ENCODE data around the gene CACNA1S. TPM values are rescaled to one million over a fixed set of nuclear protein-coding genes. Genes with fewer than 3 reads are reported as not detected.

Gene CACNA1S
- polyA plus RNA-seq, 2 donors = not detected

DNA sequence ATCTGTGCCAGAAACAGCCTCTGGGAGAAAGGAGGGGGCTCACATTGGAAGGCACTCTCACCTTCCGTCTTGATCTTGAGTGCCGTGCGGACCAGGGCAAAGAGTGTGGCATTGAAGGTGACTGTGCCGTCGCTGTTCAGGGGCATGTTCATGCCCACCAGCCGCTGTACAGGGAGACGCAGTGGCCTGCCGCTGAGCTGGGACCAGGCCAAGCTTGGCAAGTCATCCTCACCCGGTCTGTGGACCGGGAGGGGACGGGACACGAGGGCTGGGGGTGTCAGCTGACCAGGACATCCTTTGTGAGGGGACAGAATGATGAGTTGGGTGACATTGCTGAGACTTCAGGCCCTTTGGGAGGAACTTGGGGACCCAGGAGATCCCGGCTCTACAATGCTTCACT lies 63.7 kb downstream of the CACNA1S start:
- WGBS, 2 donors = 82% methylated on average over 13 of the region's 13 CpGs
- Histone ChIP-seq H3K9me3 (ENCODE audit: control insufficient read depth in 2 of 2, insufficient read depth in 1 of 2, low read depth in 1 of 2, low read length in 1 of 2) (no peaks in the 10 kb centered on the region), H3K27ac (ENCODE audit: low read depth in 2 of 2, low read length in 1 of 2) (no peak overlapping the region), H3K27me3 (ENCODE audit: control insufficient read depth in 1 of 2, insufficient read depth in 2 of 2, low read length in 2 of 2) (no peaks in the 10 kb centered on the region), H3K4me1 (ENCODE audit: control insufficient read depth in 2 of 2, insufficient read depth in 2 of 2, low read length in 1 of 2) (no peaks in the 10 kb centered on the region), H3K4me3 (ENCODE audit: low read depth in 1 of 2, low read length in 2 of 2) (no peak overlapping the region), H3K36me3 (ENCODE audit: control insufficient read depth in 2 of 2, insufficient read depth in 2 of 2, low read length in 1 of 2) (no peaks in the 10 kb centered on the region)

DNA sequence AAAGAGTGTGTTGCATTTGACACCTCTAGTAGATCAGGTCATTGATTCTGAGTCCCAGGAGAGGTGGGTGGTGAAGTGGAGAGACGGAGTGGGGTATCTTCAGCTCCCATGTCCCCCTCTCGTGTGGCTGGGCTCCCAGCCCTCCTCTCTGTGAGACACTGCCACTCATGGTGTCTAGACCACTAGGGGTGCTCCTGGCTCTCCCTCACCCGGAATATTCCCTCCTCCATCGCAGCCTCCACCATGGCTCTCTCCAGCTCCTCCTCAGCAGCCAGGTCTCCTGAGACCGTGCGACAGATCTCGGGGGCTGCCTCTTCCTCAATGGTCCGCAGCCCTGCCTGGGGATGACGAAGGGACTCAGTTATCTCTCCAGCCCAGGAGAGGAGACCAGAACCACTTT lies 68.1 kb downstream of the CACNA1S start:
- Histone ChIP-seq H3K4me1 (ENCODE audit: control insufficient read depth in 2 of 2, insufficient read depth in 2 of 2, low read length in 1 of 2) (no peaks in the 10 kb centered on the region), H3K36me3 (ENCODE audit: control insufficient read depth in 2 of 2, insufficient read depth in 2 of 2, low read length in 1 of 2) (no peaks in the 10 kb centered on the region), H3K9me3 (ENCODE audit: control insufficient read depth in 2 of 2, insufficient read depth in 1 of 2, low read depth in 1 of 2, low read length in 1 of 2) (no peaks in the 10 kb centered on the region), H3K27me3 (ENCODE audit: control insufficient read depth in 1 of 2, insufficient read depth in 2 of 2, low read length in 2 of 2) (no peaks in the 10 kb centered on the region), H3K4me3 (ENCODE audit: low read depth in 1 of 2, low read length in 2 of 2) (no peak overlapping the region), H3K27ac (ENCODE audit: low read depth in 2 of 2, low read length in 1 of 2) (no peak overlapping the region)
- 92 to 93% methylated on average over 9 of the region's 9 CpGs for WGBS, 2 donors

DNA sequence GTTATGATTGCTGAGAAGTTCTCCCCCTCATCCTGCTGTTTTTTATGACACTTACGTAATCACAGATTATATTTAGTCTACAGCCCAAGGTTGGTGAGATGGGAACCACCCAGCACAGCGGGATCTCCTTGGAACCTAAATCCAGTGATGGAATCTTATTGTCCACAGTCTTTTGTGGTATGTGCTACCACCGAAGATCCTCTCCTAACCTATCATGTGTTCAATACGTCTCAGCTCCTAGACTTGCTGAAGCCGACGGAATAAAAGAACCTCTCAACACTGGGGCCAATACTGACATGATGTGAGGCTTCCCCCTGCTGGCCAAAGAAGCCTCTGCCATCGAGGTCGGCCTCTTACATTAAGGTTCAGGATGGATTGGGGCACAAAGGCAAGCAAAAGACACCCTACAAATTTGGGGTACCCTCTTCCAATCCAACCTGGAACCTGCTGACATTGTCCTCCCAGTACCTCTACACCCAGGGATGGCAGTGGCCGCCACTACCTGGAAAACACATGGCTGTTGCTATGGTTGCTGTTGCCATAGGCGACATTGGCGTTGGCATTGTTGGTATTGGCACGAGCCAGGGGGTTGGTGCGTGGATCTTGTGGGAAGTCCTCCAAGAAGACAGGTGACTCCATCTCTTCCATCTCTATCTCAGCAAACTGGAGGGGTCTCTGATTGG lies 69.3 kb downstream of the CACNA1S start:
- Histone ChIP-seq H3K36me3 (ENCODE audit: control insufficient read depth in 2 of 2, insufficient read depth in 2 of 2, low read length in 1 of 2) (no peaks in the 10 kb centered on the region), H3K4me1 (ENCODE audit: control insufficient read depth in 2 of 2, insufficient read depth in 2 of 2, low read length in 1 of 2) (no peaks in the 10 kb centered on the region), H3K4me3 (ENCODE audit: low read depth in 1 of 2, low read length in 2 of 2) (no peak overlapping the region), H3K27ac (ENCODE audit: low read depth in 2 of 2, low read length in 1 of 2) (no peak overlapping the region), H3K9me3 (ENCODE audit: control insufficient read depth in 2 of 2, insufficient read depth in 1 of 2, low read depth in 1 of 2, low read length in 1 of 2) (no peaks in the 10 kb centered on the region), H3K27me3 (ENCODE audit: control insufficient read depth in 1 of 2, insufficient read depth in 2 of 2, low read length in 2 of 2) (no peaks in the 10 kb centered on the region)
- WGBS, 2 donors = 29 to 31% methylated on average over 13 of the region's 13 CpGs

DNA sequence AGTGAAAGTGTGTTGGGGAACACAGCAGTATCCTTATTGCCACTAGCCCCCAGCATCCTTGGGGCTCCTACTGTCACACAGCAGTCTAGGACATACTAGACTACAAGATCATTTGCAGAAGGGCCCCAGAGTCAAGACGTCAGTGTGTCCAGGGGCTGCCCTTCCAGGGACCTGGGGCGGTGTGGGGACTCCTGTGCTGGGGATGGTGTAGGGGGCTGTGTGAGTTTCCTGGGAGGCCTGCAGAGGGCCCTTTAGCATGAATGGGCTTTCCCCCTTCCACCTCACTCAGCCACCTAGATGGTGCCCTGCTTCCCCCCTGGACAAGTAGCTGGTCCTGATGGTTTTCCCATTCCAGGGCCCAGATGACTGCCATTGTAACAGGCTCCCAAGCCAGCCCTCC lies 71.2 kb downstream of the CACNA1S start:
- 90 to 97% methylated on average over 2 of the region's 2 CpGs for WGBS, 2 donors

DNA sequence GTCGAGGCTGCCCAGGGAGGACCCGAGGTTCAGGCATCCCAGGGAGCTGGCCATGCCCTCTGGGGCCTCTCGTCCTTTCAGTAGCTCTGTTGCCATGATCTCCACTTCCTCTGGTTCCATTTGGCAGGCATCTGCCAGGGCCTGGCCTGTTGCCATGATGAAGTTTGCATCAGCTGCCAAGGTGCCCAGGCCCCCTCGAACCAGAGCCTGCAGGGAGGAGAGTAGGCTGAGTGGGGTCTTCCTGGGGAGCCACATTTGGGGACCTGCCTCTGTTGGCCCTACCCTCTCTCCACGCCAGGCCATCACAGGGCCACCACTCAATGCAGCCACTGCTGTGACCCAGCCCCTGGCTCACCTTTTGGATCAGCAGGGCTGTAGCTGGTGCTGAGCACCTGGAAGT lies 72.3 kb downstream of the CACNA1S start:
- H3K4me1 ChIP-seq (ENCODE audit: control insufficient read depth in 2 of 2, insufficient read depth in 2 of 2, low read length in 1 of 2) = no peaks in the 10 kb centered on the region
- no peak overlapping the region for H3K27ac ChIP-seq (ENCODE audit: low read depth in 2 of 2, low read length in 1 of 2)
- 73 to 74% methylated on average over 5 of the region's 5 CpGs for WGBS, 2 donors
- no peak overlapping the region for H3K4me3 ChIP-seq (ENCODE audit: low read depth in 1 of 2, low read length in 2 of 2)
- H3K36me3 ChIP-seq (ENCODE audit: control insufficient read depth in 2 of 2, insufficient read depth in 2 of 2, low read length in 1 of 2) = no peaks in the 10 kb centered on the region
- no peaks in the 10 kb centered on the region for H3K9me3 ChIP-seq (ENCODE audit: control insufficient read depth in 2 of 2, insufficient read depth in 1 of 2, low read depth in 1 of 2, low read length in 1 of 2)
- H3K27me3 ChIP-seq (ENCODE audit: control insufficient read depth in 1 of 2, insufficient read depth in 2 of 2, low read length in 2 of 2) = no peaks in the 10 kb centered on the region

More for the DNA sequence above, 71.2 kb downstream of the CACNA1S start:
- no peak overlapping the region for H3K27ac ChIP-seq (ENCODE audit: low read depth in 2 of 2, low read length in 1 of 2)
- no peaks in the 10 kb centered on the region for H3K27me3 ChIP-seq (ENCODE audit: control insufficient read depth in 1 of 2, insufficient read depth in 2 of 2, low read length in 2 of 2)
- no peaks in the 10 kb centered on the region for H3K36me3 ChIP-seq (ENCODE audit: control insufficient read depth in 2 of 2, insufficient read depth in 2 of 2, low read length in 1 of 2)
- no peaks in the 10 kb centered on the region for H3K4me1 ChIP-seq (ENCODE audit: control insufficient read depth in 2 of 2, insufficient read depth in 2 of 2, low read length in 1 of 2)
- H3K9me3 ChIP-seq (ENCODE audit: control insufficient read depth in 2 of 2, insufficient read depth in 1 of 2, low read depth in 1 of 2, low read length in 1 of 2) = no peaks in the 10 kb centered on the region
- no peak overlapping the region for H3K4me3 ChIP-seq (ENCODE audit: low read depth in 1 of 2, low read length in 2 of 2)

DNA sequence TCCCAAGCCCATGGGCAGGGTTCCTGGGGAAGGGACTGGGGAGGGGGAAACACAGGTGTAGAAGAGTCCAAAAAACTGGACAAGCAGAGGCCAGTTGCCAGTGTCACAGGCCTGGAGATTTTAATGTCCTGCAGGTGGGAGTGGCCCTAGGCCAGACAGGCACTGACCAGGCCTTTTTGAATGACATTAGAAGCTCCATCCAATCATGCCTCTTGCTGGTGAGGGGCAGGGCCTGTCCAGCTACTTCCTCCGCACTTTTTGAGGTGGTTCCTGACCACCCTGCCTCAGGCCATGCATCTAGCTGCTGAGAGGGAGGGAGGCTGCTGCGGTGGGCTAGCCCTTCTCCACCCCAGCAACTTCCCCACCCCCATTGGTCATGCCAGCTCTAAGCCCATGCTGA lies 72.8 kb downstream of the CACNA1S start:
- Histone ChIP-seq H3K27ac (ENCODE audit: low read depth in 2 of 2, low read length in 1 of 2) (no peak overlapping the region), H3K9me3 (ENCODE audit: control insufficient read depth in 2 of 2, insufficient read depth in 1 of 2, low read depth in 1 of 2, low read length in 1 of 2) (no peaks in the 10 kb centered on the region), H3K4me3 (ENCODE audit: low read depth in 1 of 2, low read length in 2 of 2) (no peak overlapping the region), H3K4me1 (ENCODE audit: control insufficient read depth in 2 of 2, insufficient read depth in 2 of 2, low read length in 1 of 2) (no peaks in the 10 kb centered on the region), H3K36me3 (ENCODE audit: control insufficient read depth in 2 of 2, insufficient read depth in 2 of 2, low read length in 1 of 2) (no peaks in the 10 kb centered on the region), H3K27me3 (ENCODE audit: control insufficient read depth in 1 of 2, insufficient read depth in 2 of 2, low read length in 2 of 2) (no peaks in the 10 kb centered on the region)
- WGBS, 2 donors = 89 to 99% methylated on average over 2 of the region's 2 CpGs

DNA sequence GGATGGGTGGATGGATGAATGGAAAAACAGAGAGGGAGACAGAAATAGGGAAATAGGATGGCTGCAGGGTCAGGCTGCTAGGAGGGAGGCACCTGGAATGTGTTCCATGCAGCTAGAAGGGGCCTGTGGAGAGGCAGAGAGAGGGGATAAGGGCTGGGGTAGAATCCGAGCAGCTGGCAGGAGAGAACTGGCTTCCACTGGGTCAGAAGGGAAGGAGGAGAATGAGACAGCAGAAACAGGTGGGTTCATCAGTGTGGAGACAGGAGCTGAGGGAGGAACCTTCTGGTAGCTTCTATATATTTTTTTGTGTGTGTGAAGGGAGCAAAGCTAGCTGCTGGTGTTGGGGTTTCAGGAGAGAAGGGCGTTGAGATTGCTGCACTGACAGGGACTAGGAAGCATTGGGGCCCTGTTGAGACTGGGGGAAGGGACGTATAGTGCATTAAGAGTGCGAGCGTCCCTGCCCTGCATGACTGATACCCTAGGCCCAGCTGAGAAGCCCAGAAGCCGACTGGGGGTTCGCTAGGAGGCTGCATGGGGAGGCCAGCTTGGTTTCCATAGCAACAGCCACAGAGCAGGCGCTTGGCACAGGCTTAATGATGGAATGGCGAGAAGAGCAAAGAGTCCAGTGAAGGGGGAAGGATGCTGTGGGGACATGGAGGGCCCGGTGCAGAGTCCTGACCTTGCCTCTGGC lies 73.9 kb downstream of the CACNA1S start:
- 88 to 92% methylated on average over 10 of the region's 10 CpGs for WGBS, 2 donors
- Histone ChIP-seq H3K4me1 (ENCODE audit: control insufficient read depth in 2 of 2, insufficient read depth in 2 of 2, low read length in 1 of 2) (no peaks in the 10 kb centered on the region), H3K36me3 (ENCODE audit: control insufficient read depth in 2 of 2, insufficient read depth in 2 of 2, low read length in 1 of 2) (no peaks in the 10 kb centered on the region), H3K4me3 (ENCODE audit: low read depth in 1 of 2, low read length in 2 of 2) (no peak overlapping the region), H3K27me3 (ENCODE audit: control insufficient read depth in 1 of 2, insufficient read depth in 2 of 2, low read length in 2 of 2) (no peaks in the 10 kb centered on the region), H3K27ac (ENCODE audit: low read depth in 2 of 2, low read length in 1 of 2) (no peak overlapping the region), H3K9me3 (ENCODE audit: control insufficient read depth in 2 of 2, insufficient read depth in 1 of 2, low read depth in 1 of 2, low read length in 1 of 2) (no peaks in the 10 kb centered on the region)

DNA sequence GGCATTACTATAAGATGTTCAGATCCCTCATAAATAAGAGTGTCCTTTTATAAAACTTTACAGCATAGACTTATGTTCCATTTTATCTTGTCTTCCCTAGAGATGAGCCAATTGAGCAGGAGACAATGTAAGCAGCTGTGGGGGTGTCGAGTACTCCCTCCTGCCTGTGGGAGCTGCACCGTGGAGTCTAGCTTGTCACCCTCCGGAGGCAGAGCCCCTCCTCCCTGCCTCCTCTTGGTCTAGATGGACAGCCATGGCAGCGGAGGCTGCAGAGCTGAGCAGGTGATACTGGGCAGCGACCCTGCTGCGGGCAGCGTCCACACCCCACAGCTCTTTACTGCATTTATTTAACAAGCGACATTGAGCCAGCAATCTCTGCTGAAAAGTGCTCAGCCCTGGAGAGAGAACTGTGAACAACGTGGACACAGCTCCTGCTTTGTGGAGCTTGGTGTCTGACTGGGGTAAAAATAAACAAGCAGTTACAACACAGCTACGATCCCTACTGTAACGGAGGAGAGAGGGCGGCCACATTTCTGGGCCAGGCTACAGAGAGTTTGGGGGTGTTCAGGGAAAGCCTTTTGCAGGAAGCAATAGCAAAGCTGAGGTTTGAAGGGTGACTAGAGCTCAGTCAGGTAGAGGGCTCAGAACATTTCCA lies 75.9 kb downstream of the CACNA1S start:
- 62 to 75% methylated on average over 12 of the region's 12 CpGs for WGBS, 2 donors
- H3K4me3 ChIP-seq (ENCODE audit: low read depth in 1 of 2, low read length in 2 of 2) = no peak overlapping the region
- no peak overlapping the region for H3K27ac ChIP-seq (ENCODE audit: low read depth in 2 of 2, low read length in 1 of 2)
- no peaks in the 10 kb centered on the region for H3K36me3 ChIP-seq (ENCODE audit: control insufficient read depth in 2 of 2, insufficient read depth in 2 of 2, low read length in 1 of 2)
- no peaks in the 10 kb centered on the region for H3K4me1 ChIP-seq (ENCODE audit: control insufficient read depth in 2 of 2, insufficient read depth in 2 of 2, low read length in 1 of 2)
- H3K9me3 ChIP-seq (ENCODE audit: control insufficient read depth in 2 of 2, insufficient read depth in 1 of 2, low read depth in 1 of 2, low read length in 1 of 2) = no peaks in the 10 kb centered on the region
- H3K27me3 ChIP-seq (ENCODE audit: control insufficient read depth in 1 of 2, insufficient read depth in 2 of 2, low read length in 2 of 2) = no peaks in the 10 kb centered on the region

DNA sequence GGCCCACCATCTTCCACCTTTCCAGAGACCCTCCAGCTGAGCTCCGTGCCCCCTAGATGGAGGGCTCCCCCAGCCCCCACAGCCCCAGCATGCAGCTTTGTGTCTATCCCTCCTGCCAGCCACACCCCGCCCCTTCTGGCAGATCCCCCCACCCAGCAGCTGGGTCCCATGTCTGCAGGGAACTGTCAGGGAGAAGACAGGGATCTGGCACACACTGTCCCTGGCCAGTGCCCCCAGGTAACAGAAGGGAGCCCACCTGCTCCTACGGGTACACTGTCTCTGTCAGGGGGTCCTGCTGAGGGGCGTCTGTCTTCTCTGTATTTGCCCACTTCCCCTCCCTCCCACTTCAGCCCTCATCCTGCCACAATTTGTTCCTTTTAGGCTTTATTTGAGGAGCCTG lies 77.6 kb downstream of the CACNA1S start:
- no peak overlapping the region for H3K27ac ChIP-seq (ENCODE audit: low read depth in 2 of 2, low read length in 1 of 2)
- no peaks in the 10 kb centered on the region for H3K9me3 ChIP-seq (ENCODE audit: control insufficient read depth in 2 of 2, insufficient read depth in 1 of 2, low read depth in 1 of 2, low read length in 1 of 2)
- H3K36me3 ChIP-seq (ENCODE audit: control insufficient read depth in 2 of 2, insufficient read depth in 2 of 2, low read length in 1 of 2) = no peaks in the 10 kb centered on the region
- 82 to 84% methylated on average over 4 of the region's 4 CpGs for WGBS, 2 donors
- H3K27me3 ChIP-seq (ENCODE audit: control insufficient read depth in 1 of 2, insufficient read depth in 2 of 2, low read length in 2 of 2) = no peaks in the 10 kb centered on the region
- no peak overlapping the region for H3K4me3 ChIP-seq (ENCODE audit: low read depth in 1 of 2, low read length in 2 of 2)
- no peaks in the 10 kb centered on the region for H3K4me1 ChIP-seq (ENCODE audit: control insufficient read depth in 2 of 2, insufficient read depth in 2 of 2, low read length in 1 of 2)
